Breast epithelium (tissue), 3 donors: ENCODE data around the gene STOX2.

Experiments
- POLR2A ChIP-seq: fragments of 450-650 bp; IDR thresholded peaks from one replicate; pipeline ENCODE4 v1.6.1; 2016; ENCODE audit warnings: antibody characterized with exemption, mild to moderate bottlenecking, moderate library complexity
- POLR2AphosphoS5 ChIP-seq, 3 donors: sonication (generic); formaldehyde crosslinking; IDR thresholded peaks; one replicate each; pipeline ENCODE4 v1.6.1; 2017; ENCODE audit warnings: antibody characterized with exemption in 3 of 3

- TF ChIP-seq POLR2A (no peak), POLR2AphosphoS5 (IDR thresholded peaks at IDR 0.05) (no peak)
Observed at GRCh38 chr4:183918696-183919095, 13.6 kb downstream of the STOX2 start.
